HFFc6 (cell line): ENCODE measurements around the gene ZNF277. TPM values are rescaled to one million over a fixed set of nuclear protein-coding genes. Genes with fewer than 3 reads are reported as not detected.

Source experiments
- DNase-seq: peaks from one replicate; pipeline ENCODE4 v3.0.0-alpha.2; 2018
- H3K27ac Mint-ChIP-seq: 2 replicates; pipeline ENCODE4 v1.8.0; 2020; ENCODE audit warnings: mild to moderate bottlenecking, mixed read lengths
- H3K27me3 Mint-ChIP-seq: 2 replicates; pipeline ENCODE4 v1.8.0; 2021; ENCODE audit warnings: mild to moderate bottlenecking, moderate library complexity, mixed read lengths; ENCODE audit not compliant: insufficient read depth
- H3K36me3 Mint-ChIP-seq: 2 replicates; pipeline ENCODE4 v1.8.0; 2021; ENCODE audit warnings: low read depth, mixed read lengths
- H3K4me1 Mint-ChIP-seq: 2 replicates; pipeline ENCODE4 v1.8.0; 2020; ENCODE audit warnings: low read depth, mixed read lengths
- H3K4me3 Mint-ChIP-seq: 2 replicates; pipeline ENCODE4 v1.8.0; 2020; ENCODE audit warnings: mild to moderate bottlenecking, moderate library complexity, mixed read lengths
- H3K9me3 Mint-ChIP-seq: 2 replicates; pipeline ENCODE4 v1.8.0; 2020; ENCODE audit warnings: mild to moderate bottlenecking, mixed read lengths
- total RNA-seq, 6 experiments: library from RNA; stranded (reverse); fragmentation: NEBNext Ultra II Directional; extraction: Animal tissue kit (Norgen Biotek cat#: 25700); gene quantifications; 2 replicates in 1 of 6; 3 replicates in 5 of 6; pipeline ENCODE4 v1.2.3, GENCODE V29; 2021
- TF ChIP-seq, protein P1 (sequence below): fragments of 200-600 bp; sonication (generic); IDR thresholded peaks from 2 replicates; pipeline ENCODE4 v1.5.0; 2021; ENCODE audit warnings: antibody characterized with exemption, mild to moderate bottlenecking

Gene ZNF277
- total RNA-seq, 6 experiments from 2014 or later: 9.5 to 14.6 (median 13.5) TPM

GRCh38 chr7:112220877-112221434 lies 14.5 kb downstream of the ZNF277 start:
- no peak overlapping the region for H3K4me3 Mint-ChIP-seq
- H3K27me3 Mint-ChIP-seq: no peaks in the 10 kb centered on the region; the same call in 1 of the 2 replicates
- TF ChIP-seq, protein P1, sequence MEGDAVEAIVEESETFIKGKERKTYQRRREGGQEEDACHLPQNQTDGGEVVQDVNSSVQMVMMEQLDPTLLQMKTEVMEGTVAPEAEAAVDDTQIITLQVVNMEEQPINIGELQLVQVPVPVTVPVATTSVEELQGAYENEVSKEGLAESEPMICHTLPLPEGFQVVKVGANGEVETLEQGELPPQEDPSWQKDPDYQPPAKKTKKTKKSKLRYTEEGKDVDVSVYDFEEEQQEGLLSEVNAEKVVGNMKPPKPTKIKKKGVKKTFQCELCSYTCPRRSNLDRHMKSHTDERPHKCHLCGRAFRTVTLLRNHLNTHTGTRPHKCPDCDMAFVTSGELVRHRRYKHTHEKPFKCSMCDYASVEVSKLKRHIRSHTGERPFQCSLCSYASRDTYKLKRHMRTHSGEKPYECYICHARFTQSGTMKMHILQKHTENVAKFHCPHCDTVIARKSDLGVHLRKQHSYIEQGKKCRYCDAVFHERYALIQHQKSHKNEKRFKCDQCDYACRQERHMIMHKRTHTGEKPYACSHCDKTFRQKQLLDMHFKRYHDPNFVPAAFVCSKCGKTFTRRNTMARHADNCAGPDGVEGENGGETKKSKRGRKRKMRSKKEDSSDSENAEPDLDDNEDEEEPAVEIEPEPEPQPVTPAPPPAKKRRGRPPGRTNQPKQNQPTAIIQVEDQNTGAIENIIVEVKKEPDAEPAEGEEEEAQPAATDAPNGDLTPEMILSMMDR: no peak
- peaks cover 4% of the 10 kb centered on the region; the same call in 1 of the 2 replicates for H3K36me3 Mint-ChIP-seq
- peaks cover 15% of the 10 kb centered on the region for H3K4me1 Mint-ChIP-seq
- H3K9me3 Mint-ChIP-seq: no peaks in the 10 kb centered on the region
- DNase-seq: no peak
- H3K27ac Mint-ChIP-seq: no peak overlapping the region

GRCh38 chr7:112223310-112223709 lies 16.8 kb downstream of the ZNF277 start:
- Mint-ChIP-seq H3K4me3 (no peak overlapping the region), H3K27ac (no peak overlapping the region), H3K27me3 (no peaks in the 10 kb centered on the region), H3K9me3 (no peaks in the 10 kb centered on the region), H3K36me3 (no peaks in the 10 kb centered on the region; the same call in 1 of the 2 replicates), H3K4me1 (peaks cover 9% of the 10 kb centered on the region)
- TF ChIP-seq, protein P1: no peak
- no peak for DNase-seq

DNA sequence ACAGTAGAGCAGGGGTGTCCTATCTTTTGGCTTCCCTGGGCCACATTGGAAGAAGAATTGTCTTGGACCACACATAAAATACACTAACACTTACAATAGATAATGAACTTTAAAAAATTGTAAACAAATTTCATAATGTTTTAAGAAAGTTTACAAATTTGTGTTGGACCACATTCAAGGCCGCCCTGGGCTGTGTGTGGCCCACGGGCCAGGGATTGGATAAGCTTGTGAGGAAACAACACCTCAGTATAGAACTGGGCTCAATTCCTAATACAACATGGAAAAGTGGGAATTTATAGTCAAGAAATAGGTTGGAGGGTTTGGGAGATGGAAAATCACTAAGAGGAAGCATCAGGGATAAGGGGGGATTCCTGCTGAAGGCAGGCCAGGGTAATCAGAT lies 17.7 kb downstream of the ZNF277 start:
- H3K4me1 Mint-ChIP-seq: peaks cover under 1% of the 10 kb centered on the region; the same call in 1 of the 2 replicates

GRCh38 chr7:112225006-112225405 lies 18.5 kb downstream of the ZNF277 start:
- no peak overlapping the region for H3K27ac Mint-ChIP-seq
- no peak overlapping the region for H3K4me3 Mint-ChIP-seq
- no peaks in the 10 kb centered on the region for H3K27me3 Mint-ChIP-seq
- TF ChIP-seq, protein P1: no peak
- no peaks in the 10 kb centered on the region for H3K9me3 Mint-ChIP-seq
- H3K36me3 Mint-ChIP-seq: no peaks in the 10 kb centered on the region; the same call in 1 of the 2 replicates
- H3K4me1 Mint-ChIP-seq: no peaks in the 10 kb centered on the region; the same call in 1 of the 2 replicates
- no peak for DNase-seq

More for the DNA sequence above, 17.7 kb downstream of the ZNF277 start:
- Mint-ChIP-seq H3K9me3 (no peaks in the 10 kb centered on the region), H3K4me3 (no peak overlapping the region), H3K27me3 (no peaks in the 10 kb centered on the region), H3K36me3 (no peaks in the 10 kb centered on the region; the same call in 1 of the 2 replicates), H3K27ac (no peak overlapping the region)
- DNase-seq: no peak
- TF ChIP-seq, protein P1: no peak

DNA sequence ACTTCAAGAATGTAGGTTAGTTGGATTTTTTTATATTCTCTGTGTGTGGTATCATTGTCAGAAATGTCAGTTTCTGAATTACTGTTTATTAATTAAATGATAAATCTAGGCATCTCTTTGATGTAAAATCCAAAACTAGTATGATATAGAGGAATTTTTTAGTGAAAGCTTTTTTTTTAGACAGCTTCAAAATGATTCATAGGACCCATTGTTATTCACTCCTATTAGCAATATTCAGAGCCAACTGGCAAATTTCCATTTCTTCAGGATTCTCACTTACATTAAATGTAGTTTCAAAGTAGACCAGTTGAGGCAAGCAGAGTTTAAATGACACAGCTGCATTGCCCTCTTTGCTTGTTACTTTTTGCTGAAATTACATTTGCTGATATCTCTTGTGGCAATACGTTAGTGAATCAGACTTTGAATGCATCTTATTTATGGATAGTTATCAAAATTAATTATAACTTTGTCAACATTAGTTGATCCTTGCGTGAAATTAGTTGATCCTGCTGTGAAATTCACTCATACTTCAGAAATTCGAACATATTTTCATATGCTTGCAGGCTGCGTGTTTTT lies 20.3 kb downstream of the ZNF277 start:
- TF ChIP-seq, protein P1: no peak
- DNase-seq: no peak
- no peak overlapping the region for H3K4me3 Mint-ChIP-seq
- no peak overlapping the region for H3K27ac Mint-ChIP-seq
- H3K4me1 Mint-ChIP-seq: no peaks in the 10 kb centered on the region; the same call in 1 of the 2 replicates
- H3K9me3 Mint-ChIP-seq: no peaks in the 10 kb centered on the region
- no peaks in the 10 kb centered on the region for H3K27me3 Mint-ChIP-seq
- no peaks in the 10 kb centered on the region; the same call in 1 of the 2 replicates for H3K36me3 Mint-ChIP-seq
